Left ventricle myocardium superior (tissue), 1 donor: ENCODE measurements around the gene COMP. TPM values are rescaled to one million over a fixed set of nuclear protein-coding genes. Genes with fewer than 3 reads are reported as not detected.
A peak's percentile ranks its signal among the peaks of the same experiment; 100 is the strongest.

ENCODE experiments used
- ATAC-seq: fragments of 200-7000 bp; cut with Tn5 transposase; one replicate; pipeline ENCODE4 v1.9.1; 2020; ENCODE audit warnings: mild to moderate bottlenecking, moderate library complexity
- DNase-seq: peaks from one replicate; pipeline ENCODE4 v3.0.0-alpha.2; 2020
- intact Hi-C: fragments of 100-400 bp; cut with micrococcal nuclease; formaldehyde crosslinking; loops from one replicate; pipeline ENCODE4 v1.11.0; 2022
- total RNA-seq: library from RNA; stranded (reverse); fragmentation: NEBNext Ultra II Directional; extraction: Animal tissue kit (Norgen Biotek cat#: 25700); gene quantifications from one replicate; pipeline ENCODE4 v1.2.1, GENCODE V29; 2021
- donor health status: DM: no; HTN: yes; CAD: no; lungs with severe emphysema.

The COMP gene
- total RNA-seq, 1 donor from 2014 or later: not detected

- intact Hi-C loops: no loop called here
- ATAC-seq (no peak), DNase-seq (no peak)
These were observed 31.1 kb downstream of the COMP start for GRCh38 chr19:18759995-18760426.

GRCh38 chr19:18759304-18759994 is 31.7 kb downstream of the COMP start:
- no peak for DNase-seq
- intact Hi-C loops: no loop called here
- no peak for ATAC-seq

DNA sequence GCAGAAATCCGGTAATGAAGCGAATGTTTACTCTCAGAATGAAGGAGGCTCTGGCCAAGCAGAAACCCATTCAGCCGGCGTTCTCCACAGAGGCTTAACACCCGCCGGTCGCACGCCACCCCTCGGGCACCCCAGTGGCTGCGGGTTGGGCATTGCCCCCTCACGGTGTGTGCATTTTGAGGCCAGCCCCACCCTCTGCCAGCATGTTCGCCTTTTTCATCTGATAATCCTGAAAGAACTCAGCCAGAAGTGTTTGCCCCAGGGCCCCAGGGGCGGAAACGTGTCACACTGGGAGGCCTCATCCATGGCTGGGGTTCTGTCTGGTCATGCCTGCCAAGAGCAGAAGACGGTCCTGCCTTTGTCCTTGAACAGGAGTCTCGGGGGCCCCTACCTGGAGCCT is 34.2 kb downstream of the COMP start:
- intact Hi-C loops: no loop called here
- DNase-seq: no peak
- no peak for ATAC-seq

GRCh38 chr19:18754501-18754900 is 36.6 kb downstream of the COMP start:
- ATAC-seq: no peak
- intact Hi-C loops: no loop called here
- no peak for DNase-seq

DNA sequence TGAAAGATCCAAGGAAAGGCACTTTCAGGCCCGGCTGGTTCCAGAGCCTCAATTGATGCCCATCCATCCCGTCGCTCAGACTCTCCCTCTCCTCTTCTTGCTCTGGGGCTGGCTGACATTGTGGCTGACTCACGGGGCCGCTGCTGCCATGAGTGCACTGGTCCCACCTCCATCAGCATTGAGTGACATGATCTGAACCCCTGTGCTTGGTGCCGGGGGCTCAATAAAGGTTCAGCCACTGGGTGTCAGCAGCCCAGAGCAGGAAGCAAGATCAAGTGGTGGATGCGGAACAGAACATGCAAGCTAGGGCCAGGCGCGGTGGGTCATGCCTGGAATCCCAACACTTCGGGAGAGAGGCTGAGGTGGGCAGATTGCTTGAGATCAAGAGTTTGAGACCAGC is 39.5 kb downstream of the COMP start:
- intact Hi-C loops: no loop called here
- ATAC-seq: no peak

GRCh38 chr19:18750295-18750970 is 40.7 kb downstream of the COMP start:
- no peak for ATAC-seq
- intact Hi-C loops: no loop called here

More for the DNA sequence above, 39.5 kb downstream of the COMP start:
- DNase-seq: no peak

GRCh38 chr19:18749362-18750231 is 41.5 kb downstream of the COMP start:
- intact Hi-C loops: no loop called here
- DNase-seq (no peak), ATAC-seq (no peak)

More at GRCh38 chr19:18750295-18750970, 40.7 kb downstream of the COMP start:
- DNase-seq: no peak

- ATAC-seq (no peak), DNase-seq (no peak)
- intact Hi-C loops: no loop called here
These were observed 44.4 kb downstream of the COMP start for GRCh38 chr19:18746401-18747325.

DNA sequence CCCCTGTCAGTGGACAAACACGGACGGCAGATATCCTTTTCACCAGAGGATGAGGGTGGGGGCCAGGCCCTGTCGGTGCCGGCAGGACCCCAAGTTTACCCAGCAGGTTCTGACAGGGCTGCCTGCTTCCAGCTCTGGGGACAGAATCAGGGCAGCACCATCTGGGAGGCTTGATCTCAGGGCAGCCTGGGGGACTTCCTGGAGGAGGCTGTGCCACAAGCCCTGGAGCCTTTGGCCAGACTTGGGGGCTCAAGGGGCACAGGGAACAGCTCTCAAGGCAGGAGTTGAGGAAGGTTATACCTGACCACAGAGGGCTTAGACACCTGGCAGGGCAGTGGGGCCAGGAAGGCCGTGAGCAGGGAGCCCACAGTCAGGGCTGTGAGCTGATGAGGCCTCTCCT is 45.2 kb downstream of the COMP start:
- intact Hi-C loops: no loop called here
- no peak for DNase-seq
- ATAC-seq: no peak

DNA sequence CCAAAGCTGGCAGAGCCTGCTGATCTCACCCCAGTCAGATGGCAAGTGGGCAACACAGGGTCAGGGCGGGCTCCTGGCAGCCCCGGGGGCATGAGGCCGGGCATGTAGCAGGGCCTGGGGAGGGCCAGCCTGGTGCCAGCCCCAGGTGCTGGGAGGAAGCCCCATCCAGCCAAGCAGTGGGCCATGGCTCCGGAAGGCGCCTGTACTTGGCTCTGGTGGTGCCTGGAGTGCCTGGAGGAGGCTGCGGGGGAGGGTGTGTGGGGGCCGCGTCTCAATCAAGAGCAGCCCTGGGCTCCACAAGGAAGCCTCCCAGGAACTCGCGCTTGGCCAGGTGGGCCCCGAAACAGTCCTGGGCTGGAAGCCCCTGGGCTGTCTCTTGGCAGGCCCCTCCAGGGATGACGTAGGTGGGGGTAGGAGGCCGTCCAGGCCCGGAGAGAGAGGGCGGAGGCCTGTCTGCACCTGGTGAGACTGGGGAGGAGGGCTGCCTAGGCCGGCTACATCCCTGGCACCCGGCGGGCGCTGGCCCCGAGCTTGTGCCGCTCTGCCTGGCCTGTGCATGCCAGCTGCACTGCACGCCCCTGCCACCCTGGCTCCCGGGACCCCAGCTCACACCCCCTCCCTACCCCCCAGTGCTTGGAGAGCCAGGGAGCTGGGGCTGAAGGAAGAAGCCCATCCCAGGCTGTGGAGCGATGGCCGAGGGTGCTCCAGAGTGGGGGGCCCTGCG is 45.9 kb downstream of the COMP start:
- intact Hi-C loops: no loop called here
- ATAC-seq: no peak
- DNase-seq: no peak

DNA sequence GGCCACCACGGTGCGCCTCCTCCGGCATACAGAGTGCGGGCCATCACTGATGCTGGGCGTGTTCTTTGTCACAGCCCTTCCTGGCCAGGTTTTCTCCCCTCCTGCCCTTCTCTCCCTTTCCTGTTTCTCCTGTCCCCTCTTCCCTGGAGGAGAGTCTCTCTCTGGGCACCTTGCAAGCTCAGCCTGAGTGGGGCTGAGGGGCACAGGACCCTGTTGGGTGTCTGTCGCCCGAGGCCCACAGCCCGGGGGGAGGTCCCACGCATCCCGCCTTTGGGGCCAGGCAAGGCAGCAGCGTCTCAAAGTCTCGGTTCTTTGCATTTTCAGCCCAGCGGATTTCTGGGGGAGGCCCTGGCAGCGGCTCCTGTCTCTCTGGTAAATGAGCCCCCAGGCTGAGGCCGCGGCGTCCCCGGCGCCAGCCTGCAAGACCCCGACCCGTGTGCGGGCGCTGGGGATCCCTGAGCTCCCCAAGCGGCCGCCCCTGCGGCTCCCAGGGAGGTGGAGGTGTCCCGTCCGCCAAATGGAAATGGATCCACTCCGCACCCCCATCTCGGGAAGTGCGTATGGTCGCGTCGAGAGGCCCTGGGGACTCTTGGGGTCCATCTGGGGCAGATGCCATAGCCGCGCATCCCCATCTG is 47.2 kb downstream of the COMP start:
- DNase-seq: no peak
- intact Hi-C loops: no loop called here
- no peak for ATAC-seq

DNA sequence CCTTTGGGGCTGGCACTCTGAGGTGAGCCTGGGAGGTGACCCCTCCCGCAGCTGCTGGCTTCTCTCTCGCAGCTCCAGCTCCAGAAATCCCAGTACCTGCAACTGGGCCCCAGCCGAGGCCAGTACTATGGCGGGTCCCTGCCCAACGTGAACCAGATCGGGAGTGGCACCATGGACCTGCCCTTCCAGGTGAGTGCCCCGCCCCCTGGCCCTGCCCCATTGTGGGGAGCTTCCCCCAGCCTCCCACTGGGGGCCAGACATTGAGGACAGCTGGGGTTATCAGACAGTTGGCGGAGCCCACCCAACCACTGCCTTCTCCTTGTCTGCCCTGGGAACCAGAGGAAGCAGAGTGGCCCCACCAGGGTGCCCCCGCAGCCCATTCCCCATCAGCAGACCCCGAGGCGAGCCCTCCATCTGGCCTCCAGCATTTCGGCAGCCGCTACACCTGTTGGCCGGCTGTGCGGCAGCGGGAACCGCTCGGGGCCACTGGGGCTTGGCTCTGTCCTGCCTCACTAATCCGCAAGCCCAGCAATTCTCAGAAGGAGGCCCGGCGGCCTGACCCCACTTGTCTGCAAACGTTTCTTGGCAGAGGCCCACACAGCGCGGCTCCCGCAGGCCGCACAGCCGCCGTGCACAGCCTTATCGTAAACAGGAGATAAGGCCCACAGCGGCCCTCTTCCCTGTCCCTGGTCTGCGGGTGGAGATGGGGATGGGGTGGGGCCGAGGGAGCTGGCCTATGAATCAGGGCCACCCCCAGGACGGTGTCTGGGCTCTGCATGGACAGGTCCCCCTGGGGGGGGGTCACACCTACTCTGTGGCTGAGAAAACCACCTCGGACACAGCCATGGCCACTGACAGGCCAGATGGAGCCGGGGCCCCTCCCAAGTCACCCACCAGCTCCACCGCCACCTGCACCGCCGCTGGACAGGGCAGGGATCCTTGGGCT is 48.0 kb downstream of the COMP start:
- intact Hi-C loops: no loop called here
- peak; percentile 87 for DNase-seq
- ATAC-seq: peak; percentile 85

DNA sequence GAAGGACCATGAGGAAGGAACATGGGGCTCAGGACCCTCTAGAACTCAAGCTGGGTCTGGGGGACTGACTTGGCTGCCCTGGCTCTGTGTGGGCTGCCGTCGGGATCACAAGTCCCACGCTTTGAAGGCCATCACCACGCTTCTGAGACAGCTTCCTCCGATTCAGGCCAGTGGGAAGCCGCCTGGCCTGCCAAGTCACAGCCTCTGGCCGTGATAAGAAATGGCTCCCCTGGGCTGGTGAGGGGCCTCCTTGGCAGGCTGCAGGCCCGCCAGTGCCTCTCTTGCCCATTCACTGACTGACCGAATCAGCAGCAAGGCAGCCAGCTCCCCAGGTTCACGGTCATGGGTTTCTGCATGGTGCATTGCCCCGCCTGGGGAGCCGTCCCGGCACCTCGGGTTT is 48.8 kb downstream of the COMP start:
- intact Hi-C loops: no loop called here
- DNase-seq (no peak), ATAC-seq (no peak)

- DNase-seq (no peak), ATAC-seq (no peak)
- intact Hi-C loops: no loop called here
These were observed 49.7 kb downstream of the COMP start for GRCh38 chr19:18741124-18742121.

GRCh38 chr19:18738961-18739690 is 52.0 kb downstream of the COMP start:
- intact Hi-C loops: no loop called here
- DNase-seq: no peak
- no peak for ATAC-seq
